Lower leg skin (tissue), 4 donors: ENCODE data around the gene KCMF1. TPM values are rescaled to one million over a fixed set of nuclear protein-coding genes. Genes with fewer than 3 reads are reported as not detected.

Source experiments
- DNase-seq, 2 donors: peaks; one replicate each; pipeline ENCODE4 v3.0.0-alpha.2; 2019; ENCODE audit warnings: low spot score in 2 of 2
- H3K4me3 ChIP-seq: fragments of 200-600 bp; sonication (generic); 2 replicates; pipeline ENCODE4 v1.5.1; 2017; ENCODE audit warnings: mild to moderate bottlenecking, low read depth; ENCODE audit not compliant: poor library complexity, severe bottlenecking
- CTCF ChIP-seq, 3 donors: fragments of 450-650 bp; IDR thresholded peaks; one replicate each; pipeline ENCODE4 v1.5.1; 2016; ENCODE audit warnings: antibody characterized with exemption in 3 of 3, mild to moderate bottlenecking in 3 of 3, moderate library complexity in 2 of 3
- POLR2A ChIP-seq, 2 donors: fragments of 450-650 bp; IDR thresholded peaks; one replicate each; pipeline ENCODE4 v1.6.1; 2016 to 2017; ENCODE audit warnings: antibody characterized with exemption in 2 of 2, mild to moderate bottlenecking in 1 of 2, moderate library complexity in 1 of 2
- WGBS, 2 donors: methylation state at CpG; one replicate each; pipeline ENCODE4 v1.1.5; 2018; 5-methylcytosine and 5-hydroxymethylcytosine counted together
- intact Hi-C: fragments of 100-400 bp; cut with DNase I; formaldehyde crosslinking; loops from one replicate; pipeline ENCODE4 v1.15.0; 2023; ENCODE audit warnings: low total_unique reads
- total RNA-seq, 4 donors: library from RNA; depleted of rRNA; stranded (reverse); fragments of >200 nt; gene quantifications; one replicate each; pipeline ENCODE4 v1.1.0, GENCODE V29; 2016

KCMF1 gene
- total RNA-seq, 4 donors from 2014 or later, result 35.2 to 51.7 (median 39.9) TPM

- DNase-seq, result no peak
- no peak for TF ChIP-seq CTCF (IDR thresholded peaks at IDR 0.05)
- TF ChIP-seq POLR2A (IDR thresholded peaks at IDR 0.05), result no peak
- intact Hi-C loops, result no loop called here
- peak overlapping the region; percentile 67 for H3K4me3 ChIP-seq
- WGBS, 2 donors, result 3 to 5% methylated on average over 10 of the region's 10 CpGs
Measured at GRCh38 chr2:84969511-84970209, 1.3 kb upstream of the KCMF1 start.

GRCh38 chr2:84970210-84970867 is 622 bp upstream of the KCMF1 start:
- TF ChIP-seq CTCF (IDR thresholded peaks at IDR 0.05) (no peak), POLR2A (IDR thresholded peaks at IDR 0.05) (no peak)
- intact Hi-C loops, result no loop called here
- peak; percentile 37 to 92 for DNase-seq
- peak overlapping the region; percentile 67 for H3K4me3 ChIP-seq
- 0% methylated on average over 24 to 29 of the region's 65 CpGs for WGBS, 2 donors

GRCh38 chr2:84971510-84972206 is 697 bp downstream of the KCMF1 start:
- intact Hi-C loops, result no loop called here
- DNase-seq, result peak; percentile 29 to 91
- WGBS, 2 donors, result 0% methylated on average over 2 to 37 of the region's 99 CpGs
- no peak for TF ChIP-seq POLR2A (IDR thresholded peaks at IDR 0.05)
- no peak for TF ChIP-seq CTCF (IDR thresholded peaks at IDR 0.05)
- peak overlapping the region; percentile 62 for H3K4me3 ChIP-seq

GRCh38 chr2:84972207-84972783 is 1.3 kb downstream of the KCMF1 start:
- no peak for DNase-seq
- no peak for TF ChIP-seq CTCF (IDR thresholded peaks at IDR 0.05)
- WGBS, 2 donors, result 8 to 10% methylated on average over 11 of the region's 11 CpGs

GRCh38 chr2:84972932-84973331 is 2.0 kb downstream of the KCMF1 start:
- no peak overlapping the region for H3K4me3 ChIP-seq
- intact Hi-C loops, result no loop called here
- 24 to 25% methylated on average over 4 of the region's 4 CpGs for WGBS, 2 donors

More at GRCh38 chr2:84972207-84972783, 1.3 kb downstream of the KCMF1 start:
- peak overlapping the region; percentile 62 for H3K4me3 ChIP-seq
- intact Hi-C loops, result no loop called here

More at GRCh38 chr2:84972932-84973331, 2.0 kb downstream of the KCMF1 start:
- no peak for TF ChIP-seq POLR2A (IDR thresholded peaks at IDR 0.05)
- TF ChIP-seq CTCF (IDR thresholded peaks at IDR 0.05), result no peak
- DNase-seq, result no peak
